Measurements from ENCODE around the gene NOL9.
"Not testable (repeated sequence)": the region's sequence is repeated elsewhere in the genome, so short reads cannot be mapped to it uniquely, and the experiment has no call there.

The NOL9 gene

GRCh38 chr1:6570987-6571386 is 16.7 kb upstream of the NOL9 start:
- no peak for DNase-seq

DNA sequence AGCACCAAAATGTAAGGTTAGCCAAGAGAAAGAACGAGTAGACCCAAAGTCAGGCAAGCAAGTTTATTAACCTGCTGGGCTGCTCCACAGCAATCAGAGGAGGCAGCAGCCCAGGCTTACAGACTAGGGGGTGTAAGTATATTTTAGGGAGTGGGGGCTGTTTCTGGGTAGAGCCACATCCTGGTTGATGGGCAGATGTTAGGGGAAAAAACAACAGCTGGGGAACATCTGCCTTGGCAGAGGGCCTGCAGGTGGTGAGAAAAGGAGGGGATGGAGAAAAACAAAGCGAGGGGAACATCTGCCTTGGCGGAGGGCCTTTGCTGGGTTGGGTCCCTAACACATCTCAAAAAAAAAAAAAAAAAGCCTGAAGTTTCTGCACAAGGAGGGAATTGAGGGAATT is 15.8 kb upstream of the NOL9 start:
- DNase-seq, result no peak

- no peak for DNase-seq
These were observed 14.7 kb upstream of the NOL9 start for GRCh38 chr1:6569033-6569432.

DNA sequence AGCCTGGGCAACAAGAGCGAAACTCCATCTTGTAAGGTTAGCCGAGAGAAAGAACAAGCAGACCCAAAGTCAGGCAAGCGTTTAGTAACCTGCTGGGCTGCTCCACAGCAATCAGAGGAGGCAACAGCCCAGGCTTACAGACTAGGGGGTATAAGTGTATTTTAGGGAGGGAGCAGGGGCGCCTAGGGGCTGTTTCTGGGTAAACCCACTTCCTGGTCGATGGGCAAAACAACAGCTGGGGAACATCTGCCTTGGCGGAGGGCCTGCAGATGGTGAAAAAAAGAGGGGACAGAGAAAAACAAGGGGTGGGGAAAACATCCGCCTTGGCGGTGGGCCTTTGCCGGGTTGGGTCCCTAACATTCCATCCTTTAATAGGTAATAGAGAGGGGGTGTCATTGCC is 6.0 kb upstream of the NOL9 start:
- no peak for DNase-seq

- not testable (repeated sequence) for DNase-seq
These were observed 4.8 kb upstream of the NOL9 start for GRCh38 chr1:6559161-6559560.

- no peak for DNase-seq
These were observed 3.3 kb upstream of the NOL9 start for GRCh38 chr1:6557597-6557996.

- DNase-seq, result no peak
These were observed 830 bp upstream of the NOL9 start, which contains the start of gene TAS1R1 for GRCh38 chr1:6554907-6555778. Gene TAS1R1, plus strand, starts transcription at chr1:6555307. Its CDS starts 67 bp downstream, at chr1:6555374.

GRCh38 chr1:6547301-6547700 is 7.0 kb downstream of the NOL9 start:
- no peak for DNase-seq

DNA sequence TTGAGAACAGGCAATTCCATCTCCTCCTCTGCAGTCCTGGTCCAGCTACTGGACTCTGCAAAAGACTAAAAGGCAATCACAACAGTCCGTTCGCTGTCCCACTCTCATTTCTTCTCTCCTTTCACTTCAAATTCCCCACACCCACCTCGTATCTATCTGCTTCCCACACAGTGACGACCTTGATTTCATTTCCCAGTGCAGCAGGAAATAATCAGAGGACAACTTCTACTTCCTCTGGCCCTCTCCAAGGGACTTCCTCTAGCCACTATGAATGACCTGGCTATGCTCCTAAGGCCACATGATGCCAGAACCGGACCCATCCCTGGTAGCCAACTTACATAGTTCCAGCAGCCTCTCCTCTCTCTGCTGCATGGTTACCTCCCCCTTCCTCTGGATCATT is 8.0 kb downstream of the NOL9 start:
- no peak for DNase-seq

GRCh38 chr1:6545276-6546112 is 8.8 kb downstream of the NOL9 start:
- DNase-seq, result peak in 1 of 2 donors; percentile 13

DNA sequence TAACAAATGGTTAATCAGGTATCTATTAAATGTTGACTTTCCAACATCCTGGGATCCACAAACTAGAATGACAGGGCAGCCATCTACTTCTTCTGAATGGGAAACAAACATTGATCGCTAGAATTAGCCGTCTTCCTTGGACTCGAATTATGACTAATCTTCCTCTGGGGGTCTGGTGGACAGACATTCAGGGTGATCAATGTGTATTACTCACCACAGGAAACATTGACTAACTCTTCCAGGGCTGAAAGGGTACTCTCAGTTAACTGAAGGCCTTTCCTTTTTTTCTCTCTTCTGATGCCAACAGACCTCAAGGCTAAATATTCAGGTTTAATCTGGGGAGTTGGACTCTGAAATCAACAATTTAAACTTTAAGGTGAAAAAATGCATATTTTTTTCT is 9.5 kb downstream of the NOL9 start:
- DNase-seq, result no peak

- no peak for DNase-seq
These were observed 15.4 kb downstream of the NOL9 start for GRCh38 chr1:6538956-6539355.

- no peak for DNase-seq
These were observed 18.0 kb downstream of the NOL9 start for GRCh38 chr1:6536291-6536690.

- DNase-seq, result no peak
These were observed 19.1 kb downstream of the NOL9 start for GRCh38 chr1:6535214-6535613.

DNA sequence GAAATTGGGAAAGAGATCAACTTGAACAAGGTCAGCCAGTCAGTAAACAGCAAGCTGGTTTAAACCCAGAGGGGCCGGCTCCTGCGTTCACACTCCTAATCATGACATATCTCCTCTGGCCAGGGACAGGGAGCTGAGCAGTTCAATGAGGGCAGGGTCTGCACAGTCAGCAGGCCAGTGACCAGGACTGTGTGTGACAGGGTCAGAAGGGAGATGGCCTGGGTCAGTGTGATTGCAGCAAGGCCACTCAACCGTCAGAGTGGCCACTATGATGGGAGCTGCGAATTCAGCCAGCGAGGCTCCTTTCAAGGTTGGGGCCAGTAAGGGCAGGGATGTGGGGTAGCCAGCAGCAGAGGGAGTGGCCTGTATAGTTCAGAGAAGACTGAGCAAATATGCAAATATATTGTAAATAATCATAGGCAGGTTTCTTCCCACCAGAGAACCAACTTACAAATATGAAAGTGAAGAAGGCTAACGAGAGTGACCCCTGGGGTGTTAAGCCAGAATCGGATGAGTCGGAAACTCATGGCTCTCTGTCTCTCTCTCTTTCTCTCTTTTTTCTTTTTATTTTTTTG is 20.0 kb downstream of the NOL9 start:
- DNase-seq, result no peak

GRCh38 chr1:6531996-6532395 is 22.3 kb downstream of the NOL9 start:
- DNase-seq, result no peak

DNA sequence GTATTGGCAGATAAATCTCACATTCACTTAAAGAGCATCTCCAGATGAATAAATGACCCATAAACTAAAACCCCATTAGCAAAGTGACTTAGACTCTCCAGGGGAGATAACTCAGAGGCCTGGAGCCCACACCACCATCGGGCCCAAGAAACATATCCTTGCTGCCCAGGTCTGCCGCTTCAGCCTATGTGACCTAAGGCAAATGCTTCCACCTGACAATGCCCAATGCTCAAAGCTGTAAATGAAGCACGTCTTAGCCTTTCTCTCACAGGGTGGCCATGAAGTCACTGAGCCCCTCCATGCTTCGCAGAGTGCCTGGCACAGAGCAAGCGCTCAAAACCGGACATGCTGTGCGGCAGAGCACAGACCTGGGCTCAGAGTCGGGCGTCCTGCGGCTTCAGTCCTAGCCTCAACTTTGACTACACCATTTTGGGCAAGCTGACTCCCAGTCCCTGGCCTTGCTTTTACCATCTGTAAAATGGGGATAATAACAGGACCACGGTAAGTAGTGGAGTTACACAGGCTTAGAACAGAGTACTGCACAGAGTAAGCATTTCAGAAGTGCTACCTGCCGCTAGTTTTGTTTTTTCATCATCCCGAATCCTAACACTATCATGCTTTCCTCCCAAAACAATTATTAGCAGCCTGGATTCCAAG is 23.7 kb downstream of the NOL9 start:
- DNase-seq, result no peak

DNA sequence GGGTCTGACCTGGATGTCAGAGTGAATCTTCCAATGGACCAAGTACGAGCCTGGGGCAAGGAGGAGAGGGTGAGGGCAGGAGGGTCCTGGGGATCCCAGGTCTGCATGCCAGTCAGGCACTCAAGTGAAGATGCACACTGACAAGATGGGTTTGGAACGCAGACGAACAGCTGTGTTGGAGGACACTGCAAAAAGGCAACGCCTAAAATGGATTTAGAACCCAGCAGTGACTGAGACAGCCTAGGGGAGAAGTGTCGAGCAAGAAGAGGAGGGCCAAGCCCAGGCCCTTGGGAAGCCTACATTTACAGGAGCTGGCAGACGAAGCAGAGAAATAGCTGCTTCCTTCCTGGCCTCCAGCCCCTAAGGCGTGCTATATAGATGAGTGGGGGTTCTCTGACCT is 25.8 kb downstream of the NOL9 start:
- no peak for DNase-seq

GRCh38 chr1:6526316-6526715 is 28.0 kb downstream of the NOL9 start:
- DNase-seq, result no peak

GRCh38 chr1:6523566-6523965 is 30.7 kb downstream of the NOL9 start:
- DNase-seq, result no peak

- no peak for DNase-seq
These were observed 32.8 kb downstream of the NOL9 start for GRCh38 chr1:6521536-6521935.

GRCh38 chr1:6519935-6520671 is 34.2 kb downstream of the NOL9 start:
- no peak for DNase-seq
